ENCODE data around the gene PCDHGB2.

- TF ChIP-seq SMC3 (IDR thresholded peaks at IDR 0.05; ENCODE audit: low read depth, low read length) (no peak), CTCF (conservative IDR thresholded peaks at IDR 0.05; ENCODE audit: low read depth, low read length) (no peak), CEBPB (IDR thresholded peaks at IDR 0.05; ENCODE audit: low read depth, low read length) (no peak), POLR2A (IDR thresholded peaks at IDR 0.05; ENCODE audit: low read depth, low read length) (no peak), RFX5 (IDR thresholded peaks at IDR 0.05; ENCODE audit: low read depth, low read length) (no peak), BHLHE40 (IDR thresholded peaks at IDR 0.05; ENCODE audit: low read depth, low read length) (no peak), MAZ (IDR thresholded peaks at IDR 0.05; ENCODE audit: borderline replicate concordance, low read depth, low read length) (no peak), RAD21 (IDR thresholded peaks at IDR 0.05; ENCODE audit: low read length) (no peak)
Observed at GRCh38 chr5:141360685-141361084, 891 bp downstream of the PCDHGB2 start.

All from IMR-90 (cell line).